ENCODE results near the gene LNP1.
A peak's percentile ranks its signal among the peaks of the same experiment; 100 is the strongest.

The LNP1 gene

DNA sequence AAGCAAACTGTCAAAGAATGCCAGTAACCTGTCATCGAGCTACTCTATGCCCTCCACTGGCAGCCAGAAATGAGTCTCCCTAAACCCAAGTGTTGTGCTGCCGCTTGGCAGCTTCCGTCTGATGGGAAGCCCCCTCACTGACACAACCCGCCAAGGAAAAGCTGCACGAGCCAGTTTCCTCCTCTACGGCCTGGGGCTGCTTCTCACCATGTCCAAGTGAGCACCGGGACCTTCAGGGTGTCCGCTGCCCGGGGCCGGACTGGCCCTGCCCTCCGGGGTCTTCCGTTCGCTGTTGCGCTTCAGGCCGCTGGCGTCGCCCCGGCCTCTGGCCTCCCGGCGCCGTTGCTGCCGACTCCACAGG is 940 bp upstream of the LNP1 start:
- no peak for DNase-seq

DNA sequence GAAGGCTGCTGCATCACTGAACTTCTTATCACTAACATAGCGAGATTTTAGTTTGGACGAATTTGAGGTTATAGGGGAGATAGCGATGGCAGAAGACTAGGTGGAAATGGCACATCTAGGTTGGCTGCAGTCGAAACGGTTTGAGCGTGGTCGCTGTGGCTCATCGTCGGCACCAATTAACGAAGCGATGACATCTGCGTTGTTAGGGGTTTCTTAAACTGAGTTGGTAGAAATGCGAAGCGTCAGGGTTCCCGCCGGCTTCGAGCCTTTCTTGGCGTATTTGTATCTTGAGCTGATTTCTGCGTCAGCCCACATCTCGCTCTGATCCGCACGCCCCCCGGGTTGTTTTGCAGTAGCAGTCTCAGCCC is 319 bp downstream of the LNP1 start:
- no peak for DNase-seq

DNA sequence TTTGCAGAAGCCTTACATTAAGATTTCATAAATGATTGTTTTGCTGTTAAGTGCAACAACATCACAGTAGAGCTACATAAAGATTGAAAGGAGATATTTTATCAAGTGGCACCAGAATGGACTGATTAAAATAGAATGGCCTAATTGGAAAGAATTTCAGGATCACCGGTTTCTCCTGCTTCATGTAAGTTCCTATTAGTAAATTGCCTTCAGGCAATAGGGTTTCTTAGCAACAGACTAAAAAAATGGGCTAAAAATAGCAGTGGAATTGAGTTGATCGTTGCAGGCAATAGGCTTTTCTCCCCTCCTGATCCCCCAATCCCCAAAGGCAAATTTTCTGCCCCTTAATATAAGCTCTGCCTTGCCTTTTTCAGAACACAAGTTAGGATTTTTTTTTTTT is 917 bp downstream of the LNP1 start:
- DNase-seq, result peak; percentile 26

- no peak for DNase-seq
Observed at GRCh38 chr3:100402891-100403290, 1.6 kb downstream of the LNP1 start.

DNA sequence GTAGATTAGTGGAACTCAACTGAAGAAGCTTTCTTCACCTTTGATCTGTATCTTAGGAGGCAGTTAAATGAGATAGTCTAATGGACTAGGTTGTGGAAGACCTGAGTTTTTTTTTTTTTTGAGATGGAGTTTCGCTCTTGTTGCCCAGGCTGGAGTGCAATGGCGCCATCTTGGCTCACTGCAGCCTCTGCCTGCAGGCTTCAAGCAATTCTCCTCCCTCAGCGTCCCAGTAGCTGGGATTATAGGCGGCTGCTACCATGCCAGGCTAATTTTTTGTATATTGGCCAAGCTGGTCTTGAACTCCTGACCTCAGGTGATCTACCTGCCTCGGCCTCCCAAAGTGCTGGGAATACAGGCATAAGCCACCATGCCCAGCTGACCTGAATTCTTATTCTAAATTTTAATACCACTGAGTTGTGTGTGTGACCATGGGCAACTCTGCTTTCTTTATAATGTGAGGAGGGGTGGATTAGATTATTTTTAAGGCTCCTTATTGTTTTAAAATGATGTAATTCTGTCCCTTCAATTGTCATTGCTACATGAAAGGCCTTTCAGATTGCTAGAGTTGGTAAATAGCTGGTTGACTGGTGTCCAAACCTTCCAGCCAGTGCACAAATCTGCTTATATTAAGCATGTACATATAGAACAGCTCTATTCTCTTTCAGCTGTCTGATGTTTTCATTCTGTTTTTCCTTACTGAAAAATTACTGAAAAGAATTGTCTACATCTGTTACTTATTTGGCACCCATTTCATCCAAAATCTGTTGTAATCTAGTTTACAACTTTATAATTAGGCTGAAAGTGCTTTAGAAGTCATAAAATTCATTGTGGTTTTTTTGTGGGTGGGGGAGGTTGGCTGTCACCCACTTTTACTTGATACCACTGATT is 2.3 kb downstream of the LNP1 start:
- no peak for DNase-seq

GRCh38 chr3:100404250-100404548 is 2.9 kb downstream of the LNP1 start:
- DNase-seq, result no peak

GRCh38 chr3:100407164-100407563 is 5.8 kb downstream of the LNP1 start:
- no peak for DNase-seq

- DNase-seq, result no peak
Observed at GRCh38 chr3:100407977-100408532, 6.7 kb downstream of the LNP1 start.

- DNase-seq, result no peak
Observed at GRCh38 chr3:100411091-100411982, 10.0 kb downstream of the LNP1 start.

DNA sequence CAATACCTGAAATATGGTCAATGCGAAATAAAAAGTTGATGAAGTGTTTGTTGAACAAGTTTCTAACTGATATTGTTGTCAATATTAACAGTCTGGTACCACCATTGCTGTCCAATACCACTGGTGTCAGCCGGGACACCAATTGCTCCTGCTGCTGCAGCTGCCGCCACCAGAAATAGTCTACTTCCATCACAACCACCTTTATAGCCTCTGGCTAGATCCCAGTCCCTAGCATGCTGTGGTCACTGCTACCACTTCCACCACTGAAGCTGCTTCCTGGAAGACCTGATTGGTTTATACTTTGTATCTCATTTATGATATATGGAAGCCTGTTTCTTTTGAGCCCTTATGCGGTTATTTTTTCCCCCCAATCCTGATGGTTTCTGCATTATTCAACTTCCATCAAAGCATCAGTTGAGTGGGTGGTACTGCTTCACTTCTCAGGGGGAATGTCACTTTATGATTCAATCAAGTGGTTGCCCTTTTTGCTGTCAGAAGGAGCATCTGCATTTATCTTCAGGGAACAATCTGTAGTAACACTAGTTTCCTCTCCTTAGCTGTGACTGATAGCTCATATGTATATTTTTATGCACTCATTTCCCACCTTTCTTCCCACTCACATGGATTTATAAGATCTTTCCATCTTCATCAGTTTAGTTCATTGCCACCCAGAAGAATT is 11.7 kb downstream of the LNP1 start:
- DNase-seq, result no peak

DNA sequence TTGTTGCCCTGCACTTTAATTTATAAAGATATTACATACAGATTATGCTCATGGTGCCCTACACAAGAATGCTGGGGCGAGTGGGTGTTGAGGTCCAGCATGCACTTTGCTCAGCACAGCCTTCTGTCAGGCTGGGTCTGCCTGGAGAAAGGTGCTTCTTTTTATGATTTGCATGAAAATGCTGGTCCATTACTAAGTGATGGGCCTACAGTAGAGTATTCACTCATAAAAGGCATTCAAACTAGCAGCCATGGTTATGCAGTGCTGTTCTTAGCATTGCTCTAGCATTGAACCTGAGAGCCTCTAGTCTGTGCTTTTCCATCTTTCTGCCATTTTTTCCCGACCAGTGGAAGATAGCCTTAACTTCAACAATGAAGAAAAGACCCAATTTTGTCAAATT is 12.3 kb downstream of the LNP1 start:
- no peak for DNase-seq

- no peak for DNase-seq
Observed at GRCh38 chr3:100416176-100416575, 14.8 kb downstream of the LNP1 start.

GRCh38 chr3:100416863-100417262 is 15.5 kb downstream of the LNP1 start:
- no peak for DNase-seq

DNA sequence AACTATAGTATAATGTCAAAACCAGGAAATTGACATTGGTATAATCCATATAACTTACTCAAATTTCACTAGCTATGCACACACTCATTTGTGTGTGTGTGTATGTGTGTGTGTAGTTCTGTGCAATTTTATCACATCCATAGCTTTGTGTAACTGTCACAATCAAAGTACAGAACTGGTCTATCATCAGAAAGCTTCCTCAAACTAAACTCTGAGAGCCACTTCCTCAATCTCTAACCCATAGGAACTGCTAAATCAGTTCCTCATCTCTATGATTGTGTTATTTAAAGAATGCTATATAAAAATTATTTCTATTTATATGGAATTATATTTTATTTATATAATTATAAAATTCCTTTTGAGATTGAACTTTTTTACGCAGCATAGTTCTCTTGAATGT is 18.1 kb downstream of the LNP1 start:
- DNase-seq, result no peak

DNA sequence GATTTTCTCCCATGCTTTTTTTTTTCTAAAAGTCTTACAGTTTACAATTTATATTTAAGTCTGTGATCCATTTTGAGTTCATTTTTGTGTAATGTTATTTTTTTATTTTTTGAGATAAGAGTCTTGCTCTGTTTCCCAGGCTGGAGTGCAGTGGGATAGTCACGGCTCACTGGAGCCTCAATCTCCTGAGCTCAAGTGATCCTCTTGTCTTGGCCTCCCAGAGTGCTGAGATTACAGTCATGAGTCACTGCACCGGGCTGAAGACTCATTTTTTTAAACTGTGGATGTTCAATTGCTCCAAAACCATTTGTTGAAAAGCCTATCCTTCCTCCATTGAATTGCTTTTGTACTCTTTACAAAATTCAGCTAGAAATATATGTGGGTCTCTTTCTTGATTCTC is 19.5 kb downstream of the LNP1 start:
- DNase-seq, result no peak

DNA sequence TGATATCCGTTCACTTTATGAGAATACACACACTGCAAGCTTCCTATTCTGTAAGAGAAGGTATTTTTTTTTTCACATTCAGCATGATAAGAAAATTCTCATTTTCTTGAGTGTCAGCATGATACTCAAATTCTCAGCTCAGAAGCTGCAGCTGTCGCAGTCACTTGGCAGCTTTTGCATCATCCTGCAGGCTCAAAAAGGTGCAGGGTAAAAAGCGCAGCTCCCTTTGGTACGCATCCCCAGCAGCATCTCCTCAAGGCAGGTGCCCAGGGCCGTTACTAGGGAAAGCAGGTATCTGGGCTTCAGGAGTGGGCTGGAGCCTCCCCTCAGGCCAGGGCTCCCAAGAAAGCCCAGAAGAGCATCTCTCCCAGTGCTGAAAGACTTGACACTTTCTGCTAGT is 22.3 kb downstream of the LNP1 start:
- no peak for DNase-seq

DNA sequence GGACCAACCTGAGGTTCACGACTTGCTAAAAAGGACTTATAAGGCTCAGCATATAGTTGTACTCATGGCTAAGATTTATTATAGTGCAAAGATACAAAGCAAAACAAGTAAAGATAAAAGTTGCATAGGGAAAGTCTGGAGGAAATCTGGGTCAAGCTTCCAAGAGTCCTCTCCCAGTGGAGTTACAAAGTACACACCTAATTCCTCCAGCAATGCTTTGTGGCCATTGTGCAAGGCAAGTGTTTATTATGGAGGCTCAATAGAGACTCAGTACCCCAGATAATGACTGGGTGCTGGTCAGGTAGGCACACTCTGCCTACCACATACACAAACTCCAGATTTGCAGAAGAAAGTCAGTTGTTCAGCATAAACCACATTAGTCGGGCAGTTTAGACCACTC is 22.9 kb downstream of the LNP1 start:
- no peak for DNase-seq

GRCh38 chr3:100425316-100425715 is 24.0 kb downstream of the LNP1 start:
- DNase-seq, result no peak

DNA sequence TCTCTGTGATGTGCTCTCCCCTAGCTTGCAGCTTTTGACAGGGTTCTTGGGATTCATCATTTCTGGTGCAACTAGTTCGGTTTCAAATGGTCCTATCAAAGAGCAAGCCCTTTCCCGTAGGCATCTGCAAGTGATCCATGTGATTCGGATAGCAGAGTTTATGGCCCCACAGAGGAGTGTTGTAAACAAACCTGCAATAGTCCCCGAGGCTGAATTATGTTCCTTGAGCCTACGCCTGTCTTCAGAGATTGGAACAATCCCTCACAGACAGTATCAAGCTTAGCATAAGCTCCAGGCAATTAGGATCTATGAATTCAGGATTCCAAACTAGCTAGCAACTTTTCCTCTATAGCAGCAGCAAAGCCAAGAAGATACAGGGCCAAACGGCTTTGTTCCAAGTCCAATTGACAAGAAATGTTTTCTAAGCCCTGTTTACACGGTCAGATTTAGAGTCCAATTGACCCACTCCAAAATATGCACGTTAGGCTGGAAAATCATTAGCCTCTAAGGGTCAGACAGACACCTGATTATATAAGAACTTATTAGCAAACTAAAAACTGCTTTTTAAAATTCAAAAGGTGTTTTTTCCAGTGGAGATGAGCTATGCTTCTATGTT is 24.8 kb downstream of the LNP1 start:
- DNase-seq, result no peak

- no peak for DNase-seq
Observed at GRCh38 chr3:100427699-100428098, 26.4 kb downstream of the LNP1 start.

DNA sequence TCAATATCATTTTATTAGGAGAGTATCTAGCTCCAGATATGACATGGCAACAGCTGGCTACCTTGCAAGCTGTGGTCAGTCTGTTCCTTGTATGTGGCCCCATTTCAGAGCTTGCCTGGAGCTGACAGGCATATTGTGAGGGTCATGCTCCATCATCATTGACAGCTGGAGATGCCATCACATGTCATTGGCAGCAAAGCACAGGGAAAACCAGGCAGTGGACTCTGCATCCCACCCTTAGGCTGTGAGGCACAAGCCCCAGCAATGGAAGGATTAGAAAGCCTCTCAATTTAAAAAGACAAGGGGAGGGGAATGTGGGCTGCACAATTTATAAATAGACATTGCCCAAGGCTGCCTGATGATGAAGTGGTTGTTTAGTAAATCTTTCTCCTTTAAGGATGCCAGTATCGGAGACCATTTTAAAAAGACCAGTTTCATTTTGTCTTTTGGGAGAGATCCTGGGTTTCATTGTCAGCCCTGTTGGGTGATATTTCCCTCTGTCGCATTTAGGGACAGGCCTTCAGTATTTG is 27.9 kb downstream of the LNP1 start:
- no peak for DNase-seq

DNA sequence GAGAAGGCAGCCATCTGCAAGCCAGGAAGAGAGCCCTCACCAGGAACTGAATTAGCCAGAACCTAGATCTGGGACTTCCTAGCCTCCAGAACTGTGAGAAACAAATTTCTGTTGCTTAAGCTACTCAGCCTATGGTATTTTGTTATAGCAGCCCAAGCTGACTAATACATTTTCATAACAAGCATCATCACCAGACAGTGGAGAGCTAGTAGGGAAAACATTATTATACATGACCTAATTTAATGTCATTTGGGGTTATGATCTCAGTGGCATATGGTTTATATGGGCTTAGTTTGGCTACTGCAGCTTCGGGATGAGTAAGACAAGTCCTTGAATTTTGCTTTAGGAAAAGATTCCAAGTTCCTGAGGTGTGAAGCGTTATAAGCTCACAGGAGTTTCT is 35.6 kb downstream of the LNP1 start:
- no peak for DNase-seq
